Measurements from ENCODE around the gene VSTM2L. TPM values are rescaled to one million over a fixed set of nuclear protein-coding genes. Genes with fewer than 3 reads are reported as not detected.

The VSTM2L gene
- total and polyA plus RNA-seq, 9 donors = 0.12 to 23.0 (median 0.36) TPM; not detected in 2

GRCh38 chr20:37988306-37988954 lies 85.5 kb downstream of the VSTM2L start:
- Histone ChIP-seq H3K4me1 (ENCODE audit: insufficient read depth) (peaks cover 4% of the 10 kb centered on the region), H3K36me3 (no peaks in the 10 kb centered on the region), H3K27ac (no peak overlapping the region), H3K9me3 (no peaks in the 10 kb centered on the region), H3K4me3 (no peak overlapping the region), H3K27me3 (no peaks in the 10 kb centered on the region)
- DNase-seq = no peak
- intact Hi-C loops (cut with DNase I) = no loop called here
- WGBS, 3 donors = 85 to 90% (median 90%) methylated on average over 5 of the region's 5 CpGs
- TF ChIP-seq EP300 (IDR thresholded peaks at IDR 0.05) (no peak), POLR2A (IDR thresholded peaks at IDR 0.05) (no peak), CTCF (IDR thresholded peaks at IDR 0.05) (no peak)

- TF ChIP-seq EP300 (IDR thresholded peaks at IDR 0.05) = no peak
- no peak for TF ChIP-seq POLR2A (IDR thresholded peaks at IDR 0.05)
- TF ChIP-seq CTCF (IDR thresholded peaks at IDR 0.05) = no peak
- no peak for DNase-seq
- H3K9me3 ChIP-seq = no peaks in the 10 kb centered on the region
- peaks cover 4% of the 10 kb centered on the region for H3K4me1 ChIP-seq (ENCODE audit: insufficient read depth)
- no peaks in the 10 kb centered on the region for H3K36me3 ChIP-seq
- H3K4me3 ChIP-seq = no peak overlapping the region
- no peak overlapping the region for H3K27ac ChIP-seq
- no peaks in the 10 kb centered on the region for H3K27me3 ChIP-seq
- intact Hi-C loops (cut with DNase I) = loop anchor here in 3 of 4 donors (10.0 kb wide), 1 partner anchor 425 kb away; no protein-coding TSS in a partner anchor
- WGBS, 3 donors = 69 to 72% (median 71%) methylated on average over 7 of the region's 7 CpGs
Observed at GRCh38 chr20:37989601-37990295, 86.8 kb downstream of the VSTM2L start.

- no peak overlapping the region for H3K4me3 ChIP-seq
- intact Hi-C loops (cut with DNase I) = loop anchor here in 3 of 4 donors (10.0 kb wide), 1 partner anchor 426 kb away; no protein-coding TSS in a partner anchor
- WGBS, 3 donors = 70 to 83% (median 73%) methylated on average over 10 of the region's 10 CpGs
- H3K4me1 ChIP-seq (ENCODE audit: insufficient read depth) = peaks cover 4% of the 10 kb centered on the region
- H3K9me3 ChIP-seq = no peaks in the 10 kb centered on the region
- no peak for DNase-seq
- H3K27ac ChIP-seq = no peak overlapping the region
- no peak for TF ChIP-seq POLR2A (IDR thresholded peaks at IDR 0.05)
- no peak for TF ChIP-seq EP300 (IDR thresholded peaks at IDR 0.05)
- no peak for TF ChIP-seq CTCF (IDR thresholded peaks at IDR 0.05)
- H3K27me3 ChIP-seq = no peaks in the 10 kb centered on the region
- no peaks in the 10 kb centered on the region for H3K36me3 ChIP-seq
Observed at GRCh38 chr20:37990571-37991151, 87.7 kb downstream of the VSTM2L start.

- H3K27me3 ChIP-seq = no peaks in the 10 kb centered on the region
- H3K27ac ChIP-seq = no peak overlapping the region
- intact Hi-C loops (cut with DNase I) = loop anchor here in 3 of 4 donors (10.0 kb wide), 1 partner anchor 427 kb away; no protein-coding TSS in a partner anchor
Observed at GRCh38 chr20:37991157-37991866, 88.4 kb downstream of the VSTM2L start.

More at GRCh38 chr20:37991157-37991866, 88.4 kb downstream of the VSTM2L start:
- 63 to 78% (median 71%) methylated on average over 4 of the region's 4 CpGs for WGBS, 3 donors
- no peak for DNase-seq
- Histone ChIP-seq H3K4me1 (ENCODE audit: insufficient read depth) (peaks cover 4% of the 10 kb centered on the region), H3K36me3 (no peaks in the 10 kb centered on the region), H3K9me3 (no peaks in the 10 kb centered on the region), H3K4me3 (no peak overlapping the region)
- no peak for TF ChIP-seq POLR2A (IDR thresholded peaks at IDR 0.05)
- no peak for TF ChIP-seq CTCF (IDR thresholded peaks at IDR 0.05)
- no peak for TF ChIP-seq EP300 (IDR thresholded peaks at IDR 0.05)
